ENCODE results near the gene CECR2.

CECR2 gene

DNA sequence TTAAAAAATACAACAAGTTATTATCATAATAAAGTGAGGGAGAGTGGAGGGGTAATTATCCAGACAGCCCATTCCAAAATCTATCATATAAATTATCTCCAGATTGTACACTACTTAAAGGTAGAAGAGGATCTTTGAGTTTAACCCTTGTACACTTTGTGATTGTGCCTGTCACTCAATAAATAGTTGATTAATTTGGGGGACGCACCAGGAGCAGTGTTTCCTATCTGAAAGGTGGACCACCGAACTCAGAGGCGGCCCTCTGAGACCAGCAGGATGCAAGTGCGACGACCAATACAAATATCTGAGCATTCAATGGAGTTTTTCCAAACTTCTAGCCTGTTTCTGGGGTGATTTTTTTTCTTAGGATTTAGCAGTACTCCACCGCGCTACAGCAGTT is 1.1 kb upstream of the CECR2 start:
- DNase-seq (ENCODE audit: low read depth), result no peak

DNA sequence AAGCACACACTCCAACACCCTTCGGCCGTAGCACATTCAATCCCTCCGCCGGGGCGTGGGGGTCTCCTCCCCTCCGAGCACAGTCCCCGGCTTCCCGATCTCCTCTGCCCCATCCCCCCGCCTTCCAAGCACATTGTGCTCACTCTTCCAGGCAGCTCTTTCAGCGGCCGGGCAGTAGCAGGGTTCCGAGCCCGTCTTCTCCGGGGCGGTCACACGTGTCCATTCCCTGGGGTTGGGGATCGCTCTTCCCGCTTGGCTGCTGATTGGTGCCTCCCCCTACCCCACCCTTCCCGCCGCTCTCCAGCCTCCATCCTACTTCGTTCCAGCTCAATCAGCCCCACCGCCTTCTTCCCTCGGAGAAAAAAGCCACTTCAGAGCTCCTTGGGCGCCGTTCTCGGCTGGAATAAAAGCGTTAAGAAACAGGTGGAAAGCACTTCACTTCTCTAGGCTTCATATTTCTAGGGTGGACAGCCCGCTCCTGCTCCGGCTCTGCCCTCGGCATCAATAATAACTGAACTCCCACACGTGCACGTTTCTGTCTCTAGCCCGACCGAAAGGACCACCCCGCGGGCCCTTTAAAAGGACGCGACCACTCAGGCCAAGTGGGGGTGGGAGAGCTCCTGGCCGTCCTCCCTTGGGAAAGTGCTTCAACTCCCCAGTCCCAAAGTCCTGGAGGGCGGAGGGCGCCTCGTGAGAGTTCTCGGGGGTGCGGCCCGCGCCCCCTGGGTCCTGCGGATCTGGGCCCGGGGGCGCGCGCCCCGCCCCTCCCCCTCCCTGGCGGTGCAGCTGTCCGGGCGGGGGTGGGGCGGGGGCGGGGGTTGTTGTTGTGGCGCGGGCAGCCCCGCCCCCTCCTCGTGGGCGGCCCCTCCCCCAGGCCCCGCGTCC is 464 bp upstream of the CECR2 start:
- no peak for DNase-seq (ENCODE audit: low read depth)

DNA sequence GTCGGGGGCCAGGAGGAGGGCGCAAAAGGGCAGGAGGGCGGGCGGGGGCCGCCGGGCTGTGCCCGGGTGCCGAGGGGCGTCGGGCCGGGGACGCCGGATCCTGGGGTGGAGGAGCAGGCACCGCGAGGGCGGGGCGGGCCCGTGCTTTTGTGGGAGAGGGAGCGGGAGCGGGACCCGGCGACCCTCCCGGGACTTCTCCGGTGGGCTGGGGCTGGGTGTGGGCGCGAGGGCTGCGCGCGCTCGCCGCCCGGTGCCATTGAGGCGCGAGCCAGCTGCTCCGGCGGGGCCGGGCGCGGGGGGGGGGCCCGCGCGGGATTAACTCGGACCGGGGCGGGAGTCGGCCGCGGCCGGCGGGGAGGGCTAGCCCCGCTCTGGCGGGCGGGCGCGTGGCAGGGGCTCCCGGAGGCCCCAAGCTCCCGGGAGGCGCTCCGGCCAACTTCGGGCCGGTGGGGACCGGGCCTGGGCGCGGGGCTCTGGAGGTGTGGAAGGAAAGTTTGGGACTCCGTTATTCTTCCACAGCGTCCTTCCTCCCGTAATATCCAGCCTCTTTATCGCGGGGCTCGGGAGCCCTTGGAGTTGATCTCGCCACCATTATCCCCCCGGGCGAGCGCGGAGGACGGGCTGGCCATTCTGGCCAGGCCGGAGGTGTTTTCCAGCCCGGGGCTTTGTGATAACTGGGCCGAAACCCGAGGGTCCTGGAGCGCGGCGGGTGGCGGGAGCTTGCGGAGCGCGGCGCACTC is 936 bp downstream of the CECR2 start:
- DNase-seq (ENCODE audit: low read depth), result no peak

DNA sequence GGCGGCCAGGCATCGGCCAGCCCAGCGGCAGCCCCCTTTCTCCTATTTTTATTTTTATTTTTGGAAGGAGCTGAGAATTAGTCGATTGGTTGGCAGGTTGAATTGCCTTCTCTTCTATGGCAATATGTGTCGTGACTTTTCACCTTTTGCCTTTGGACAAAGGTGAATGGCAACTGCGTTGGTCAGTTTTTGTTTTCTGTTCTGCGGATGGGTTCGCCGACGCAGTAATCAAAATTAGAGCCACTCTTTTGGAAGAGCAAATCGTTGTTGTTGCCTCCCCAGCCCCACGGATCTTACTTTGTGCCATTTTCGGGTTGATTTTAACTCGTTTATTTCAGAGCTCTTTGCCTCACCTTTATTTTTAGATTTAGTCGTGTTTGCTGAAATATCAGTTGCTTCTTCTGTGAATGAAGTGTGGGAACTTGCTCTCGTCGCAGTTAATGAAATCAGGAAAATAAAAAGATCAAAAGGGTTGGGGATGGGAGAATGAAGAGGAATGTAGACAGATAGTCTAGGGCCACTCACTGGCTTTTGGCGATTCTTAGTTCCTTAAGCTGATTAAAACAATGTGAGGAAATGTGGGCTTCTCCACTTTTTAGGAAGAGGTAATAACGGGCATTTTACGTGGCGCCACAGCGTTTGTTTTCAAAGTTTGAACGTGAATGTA is 1.6 kb downstream of the CECR2 start:
- no peak for DNase-seq (ENCODE audit: low read depth)

DNA sequence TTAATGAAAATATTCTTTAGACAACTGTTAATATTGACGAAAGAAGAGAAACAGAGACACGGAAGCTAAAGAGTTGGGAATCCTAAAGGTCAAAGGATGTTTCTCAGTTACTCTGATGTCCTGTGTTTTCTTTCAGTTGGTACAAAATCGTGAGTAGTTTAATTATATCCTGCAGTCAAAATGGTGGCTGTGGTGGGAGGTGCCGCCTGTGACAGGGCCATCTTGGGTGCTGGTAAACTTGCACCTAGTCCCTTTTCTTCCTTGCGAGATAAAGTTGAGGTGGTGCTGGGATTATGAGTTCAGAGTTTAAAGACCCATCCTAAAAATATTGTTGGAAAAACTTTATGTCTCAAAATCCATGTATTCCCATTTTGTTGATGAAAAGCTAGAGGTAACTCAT is 2.2 kb downstream of the CECR2 start:
- DNase-seq (ENCODE audit: low read depth), result no peak

DNA sequence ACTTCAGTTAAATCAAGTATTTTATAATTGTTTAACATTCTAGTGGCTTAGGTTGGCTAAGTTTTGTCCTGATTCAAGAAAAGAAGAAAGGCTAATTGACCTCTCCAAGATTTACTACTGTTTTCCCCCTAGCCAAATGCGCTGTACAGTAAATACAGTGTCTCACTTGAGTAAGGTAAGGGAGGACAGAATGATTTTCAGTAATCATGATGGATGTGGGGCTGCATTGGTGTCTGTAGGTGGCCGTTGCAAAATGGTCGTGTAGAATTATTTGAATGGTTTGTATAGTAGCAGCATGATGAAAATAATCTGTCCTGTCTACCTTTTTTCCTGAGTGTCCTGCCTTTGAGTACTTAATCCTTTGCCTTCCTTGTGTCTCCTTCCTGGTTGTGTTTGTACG is 4.6 kb downstream of the CECR2 start:
- DNase-seq (ENCODE audit: low read depth), result no peak

DNA sequence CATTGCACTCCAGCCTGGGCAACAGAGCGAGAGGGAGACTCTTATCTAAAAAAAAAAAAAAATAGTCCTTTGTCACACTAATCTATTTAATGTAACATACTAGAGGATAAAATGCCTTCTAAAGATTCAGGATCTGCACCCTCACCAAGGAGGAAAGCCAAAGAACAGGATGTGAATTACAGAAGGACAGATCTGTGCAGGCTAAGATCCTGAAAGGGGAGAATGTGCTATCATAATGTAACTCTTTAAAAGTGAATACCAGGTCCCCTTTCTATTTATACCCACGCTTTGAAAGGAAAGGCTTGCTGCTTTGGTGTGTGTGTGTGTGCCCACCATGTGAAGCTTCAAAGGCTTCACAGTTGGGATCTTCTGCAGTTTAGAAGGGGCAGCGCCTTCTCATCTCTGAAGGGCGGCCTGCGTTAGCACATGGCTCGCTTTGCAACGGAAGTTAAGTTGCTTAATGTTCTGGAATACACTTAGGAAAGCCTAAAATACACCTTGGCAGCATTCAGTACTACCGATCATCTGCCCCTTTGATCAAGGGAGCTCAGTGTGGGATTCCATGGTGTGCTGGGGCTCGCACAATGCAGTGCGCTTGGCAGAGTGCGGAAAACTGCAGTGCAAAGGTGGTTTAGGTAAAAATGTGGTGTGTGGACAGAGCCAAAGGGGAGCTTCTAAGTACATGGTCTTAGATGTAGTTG is 6.8 kb downstream of the CECR2 start:
- DNase-seq (ENCODE audit: low read depth), result no peak

DNA sequence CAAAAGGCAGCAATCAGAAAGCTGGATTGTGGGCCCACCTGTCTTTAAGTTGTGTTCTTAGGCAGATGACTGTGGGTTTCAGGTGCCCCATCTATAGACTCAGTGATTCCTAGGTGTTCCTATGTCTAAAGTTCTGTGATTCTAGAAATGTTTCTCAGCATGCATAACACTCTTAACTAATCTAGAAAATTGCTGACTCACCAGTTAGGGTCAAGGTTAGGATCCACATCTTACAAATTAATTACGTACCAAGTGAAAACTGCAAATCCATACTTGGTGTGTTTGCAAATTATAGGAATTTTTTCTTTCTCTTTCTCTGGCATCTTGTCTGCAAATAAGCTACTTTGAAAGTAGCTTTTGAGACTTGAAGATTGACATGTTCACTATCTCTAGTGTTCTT is 7.7 kb downstream of the CECR2 start:
- no peak for DNase-seq (ENCODE audit: low read depth)

DNA sequence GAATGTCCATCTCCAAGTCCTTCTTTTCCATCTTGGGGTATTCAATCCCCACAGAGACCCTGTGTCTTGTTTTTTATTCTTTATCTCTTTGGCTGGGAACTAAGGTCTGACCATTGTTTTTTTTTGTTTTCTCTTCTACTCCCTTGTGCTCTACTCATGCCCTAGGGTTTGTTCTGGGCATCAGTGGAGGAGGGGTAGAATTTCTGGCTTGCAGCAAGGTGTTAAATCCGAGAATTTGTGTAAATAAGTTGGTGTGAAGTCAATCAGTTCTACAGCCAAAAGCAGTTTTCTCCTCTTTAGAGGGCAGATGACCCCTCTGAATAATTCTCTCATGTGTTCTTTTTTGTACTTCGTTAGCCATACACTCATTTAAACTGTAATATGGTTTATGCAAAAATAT is 10.7 kb downstream of the CECR2 start:
- no peak for DNase-seq (ENCODE audit: low read depth)

DNA sequence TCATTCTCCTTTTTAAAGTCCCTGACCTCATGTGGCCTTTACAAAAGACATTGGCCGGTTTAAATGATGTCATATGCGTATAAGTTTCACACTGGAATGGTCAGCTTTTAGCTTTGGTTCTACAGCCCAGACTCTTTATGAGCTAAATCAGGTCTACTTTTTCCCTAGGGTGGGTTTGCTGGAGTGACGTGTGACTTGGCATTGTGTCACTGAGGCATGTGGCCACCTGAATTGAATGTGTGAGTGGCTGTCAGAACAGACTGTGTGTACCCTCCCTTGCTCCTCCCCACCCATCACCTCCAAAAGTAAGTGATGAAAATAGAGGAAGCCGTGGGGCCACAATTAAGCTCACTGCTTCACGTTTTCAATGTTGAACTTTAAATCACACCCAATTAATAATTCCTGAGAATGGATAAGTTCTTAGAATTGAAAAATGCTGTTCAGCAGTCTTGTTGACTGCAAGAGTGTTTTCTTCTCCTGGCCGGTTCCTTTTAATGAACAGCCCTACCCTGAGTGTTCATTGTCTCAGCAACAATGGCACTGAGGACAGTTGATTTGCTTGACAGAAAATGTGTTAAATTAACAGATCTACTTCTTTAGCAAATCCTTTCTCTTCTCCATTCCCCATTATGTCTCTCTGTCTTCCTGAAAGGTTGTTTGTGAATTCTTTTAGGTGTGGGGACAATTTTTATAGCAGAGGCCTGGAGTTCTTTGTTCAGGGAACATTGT is 11.3 kb downstream of the CECR2 start:
- no peak for DNase-seq (ENCODE audit: low read depth)

DNA sequence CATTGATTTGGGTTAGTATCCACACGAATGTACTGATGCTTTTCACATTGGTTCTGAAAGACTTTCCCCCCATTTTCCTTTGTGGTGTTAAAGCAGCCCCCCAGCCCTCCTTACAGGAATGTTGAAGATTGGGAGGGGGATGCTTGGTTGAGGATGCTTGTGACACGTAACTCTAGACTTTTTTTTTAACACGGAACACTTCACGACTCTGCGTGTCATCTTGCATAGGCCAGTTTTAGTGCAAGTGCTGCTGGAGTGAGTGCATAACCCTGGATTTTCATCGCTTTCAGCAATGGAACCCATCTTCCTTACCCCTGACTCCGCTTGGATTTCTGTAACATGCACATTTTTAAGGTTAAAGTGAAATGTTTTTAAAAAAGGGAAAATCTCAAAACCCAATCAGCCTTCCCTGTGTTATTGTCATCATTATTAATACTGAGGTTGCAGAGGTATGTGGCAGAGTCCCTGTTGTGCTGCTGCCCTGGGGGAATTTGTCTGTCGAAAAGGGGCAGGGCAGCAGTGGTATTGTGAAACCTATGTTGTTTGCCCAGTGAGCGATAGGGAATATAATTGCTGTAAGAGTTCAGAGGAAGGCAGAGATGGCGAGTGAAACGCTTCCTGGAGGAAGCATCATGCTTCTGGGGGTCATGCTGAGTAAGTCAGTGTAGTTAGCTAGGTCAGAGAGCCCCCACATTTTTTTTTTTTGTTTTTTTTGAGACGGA is 12.1 kb downstream of the CECR2 start:
- DNase-seq (ENCODE audit: low read depth), result no peak

DNA sequence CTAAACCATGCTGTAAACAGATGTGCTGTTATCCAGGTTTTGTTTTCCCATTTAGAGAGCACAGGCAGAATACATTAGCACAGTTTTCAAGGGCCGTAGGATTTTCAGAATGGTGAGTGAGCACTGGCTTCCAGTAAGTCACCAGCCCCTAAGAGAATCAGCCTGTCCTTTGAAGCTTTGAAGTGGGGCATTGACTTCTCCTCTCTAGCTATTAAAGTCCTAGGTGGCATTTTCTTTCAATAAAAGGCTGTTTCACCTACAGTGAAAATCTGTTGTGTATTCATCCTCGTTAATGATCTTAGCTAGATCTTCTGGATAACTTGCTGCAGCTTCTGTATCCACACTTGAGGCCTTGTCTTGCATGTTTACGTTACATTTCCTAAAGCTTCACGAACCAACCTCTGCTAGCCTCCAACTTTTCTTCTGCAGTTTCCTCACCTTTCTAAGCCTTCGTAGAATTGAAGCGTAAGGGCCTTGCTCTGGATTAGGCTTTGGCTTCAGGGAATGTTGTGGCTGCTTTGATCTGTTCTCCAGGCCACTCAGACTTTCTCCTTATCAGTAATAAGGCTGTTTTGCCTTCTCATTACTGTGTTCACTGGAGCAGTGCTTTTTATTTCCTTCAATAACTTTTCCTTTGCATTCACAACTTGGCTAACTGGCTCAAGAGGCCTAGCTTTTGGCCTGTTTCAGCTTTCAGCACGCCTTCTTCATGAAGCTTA is 15.5 kb downstream of the CECR2 start:
- DNase-seq (ENCODE audit: low read depth), result no peak

DNA sequence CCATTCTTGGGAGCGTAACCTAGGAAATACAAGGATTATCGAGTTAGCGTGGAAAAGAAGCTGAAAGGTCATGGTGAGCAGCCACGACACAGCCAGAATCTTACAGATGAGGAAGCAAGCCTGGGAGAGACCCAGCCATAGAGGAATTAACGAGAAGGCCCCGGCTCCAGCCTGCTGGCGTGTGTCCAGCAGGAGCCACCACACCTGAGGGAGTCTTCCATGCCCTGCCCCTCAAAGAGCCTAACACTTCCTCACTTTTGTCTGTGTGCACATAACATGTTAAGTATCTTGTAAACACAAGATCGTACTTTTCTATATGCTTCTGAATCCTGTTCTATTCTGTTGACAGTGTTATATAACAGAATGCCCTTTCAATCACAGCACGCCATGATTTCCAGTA is 18.1 kb downstream of the CECR2 start:
- no peak for DNase-seq (ENCODE audit: low read depth)

DNA sequence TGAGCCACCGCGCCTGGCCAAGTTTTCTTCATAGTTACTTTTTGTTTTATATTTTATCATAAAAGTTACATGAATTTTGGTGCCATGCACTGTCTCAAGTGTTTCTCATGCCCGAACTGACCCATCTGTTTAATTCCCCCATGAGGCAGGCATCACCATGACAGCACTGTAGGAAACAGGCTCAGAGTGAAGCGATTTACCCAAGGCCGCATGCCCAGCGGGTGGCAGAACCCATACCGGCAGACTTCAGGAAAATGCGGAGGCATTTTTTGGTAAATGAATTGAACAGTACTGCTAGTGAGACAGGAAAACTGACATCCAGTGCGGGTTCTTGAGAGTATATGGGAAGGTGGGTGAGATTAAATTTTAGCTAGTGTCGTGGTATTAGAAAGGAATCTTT is 19.0 kb downstream of the CECR2 start:
- DNase-seq (ENCODE audit: low read depth), result no peak

DNA sequence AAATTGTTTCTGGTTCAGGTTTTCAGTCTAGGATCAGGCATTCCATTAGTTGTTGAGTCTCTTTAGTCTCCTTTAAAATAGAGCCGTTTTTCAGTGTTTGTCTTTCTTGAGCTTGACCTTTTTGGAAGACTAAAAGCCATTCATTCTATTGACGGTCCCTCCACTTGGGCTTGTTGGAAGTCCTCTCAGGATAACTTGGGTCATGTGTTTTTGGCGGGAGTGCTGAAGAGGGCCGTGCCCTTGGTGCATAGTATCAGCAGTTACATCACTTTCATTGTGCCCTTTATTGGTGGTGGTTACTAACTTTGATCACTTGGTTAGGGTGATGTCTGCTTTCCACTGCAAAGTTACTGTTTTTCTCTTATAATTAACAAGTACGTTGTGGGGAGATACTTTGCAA is 20.8 kb downstream of the CECR2 start:
- DNase-seq (ENCODE audit: low read depth), result no peak

DNA sequence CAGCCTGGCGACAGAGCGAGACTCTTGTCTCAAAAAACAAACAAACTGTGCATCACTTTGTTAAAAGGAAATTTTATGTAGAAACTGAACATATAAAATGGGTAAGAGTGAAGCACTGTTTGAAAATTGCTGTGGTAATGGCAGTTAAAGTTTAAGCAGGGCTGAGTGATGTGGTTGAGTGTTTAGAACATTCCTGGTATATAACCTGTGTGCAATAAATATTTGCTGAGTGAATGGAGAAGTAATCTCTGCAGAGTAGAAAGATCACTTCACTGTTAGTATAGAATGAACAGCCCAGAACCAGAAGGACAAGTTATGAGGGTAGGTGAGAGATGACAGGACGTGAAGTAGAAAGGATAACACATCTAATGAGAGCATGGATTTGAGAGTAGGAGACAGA is 27.3 kb downstream of the CECR2 start:
- DNase-seq (ENCODE audit: low read depth), result no peak

DNA sequence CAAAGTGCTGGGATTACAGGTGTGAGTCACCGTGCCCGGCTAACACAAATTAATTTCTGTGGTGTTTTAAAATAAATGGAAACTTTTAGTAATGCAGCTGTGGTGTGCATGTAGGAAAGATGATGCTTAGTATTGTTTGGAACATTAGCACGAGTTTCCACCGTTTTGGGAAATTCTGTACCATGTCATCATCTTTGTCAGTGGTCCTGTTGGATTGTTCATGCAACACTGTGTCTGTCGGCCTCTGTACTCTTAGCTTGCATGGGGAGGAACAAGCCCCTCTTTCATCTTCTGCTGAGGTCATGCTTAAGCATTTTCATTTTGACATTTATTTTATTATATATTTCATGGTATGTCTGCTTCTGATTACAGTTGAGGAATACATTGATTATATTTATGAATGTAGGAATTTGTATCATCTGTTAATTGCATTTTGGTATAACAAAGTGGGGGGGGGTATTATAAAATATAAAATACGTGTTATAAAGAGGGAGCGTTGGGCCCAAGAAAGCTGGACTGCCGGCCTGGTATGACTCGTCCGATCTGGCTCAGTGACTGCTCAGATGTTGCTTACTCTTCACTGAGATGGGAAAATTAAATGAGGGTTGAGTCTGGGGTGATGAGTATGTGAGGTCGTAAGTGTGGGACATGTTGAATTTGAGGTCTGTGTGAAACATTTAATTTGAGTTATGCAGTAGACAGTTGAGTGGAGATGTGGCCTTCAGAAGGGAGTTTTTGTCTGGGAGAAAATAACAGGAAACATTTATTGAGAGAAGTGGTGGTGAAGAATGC is 28.7 kb downstream of the CECR2 start:
- DNase-seq (ENCODE audit: low read depth), result no peak

DNA sequence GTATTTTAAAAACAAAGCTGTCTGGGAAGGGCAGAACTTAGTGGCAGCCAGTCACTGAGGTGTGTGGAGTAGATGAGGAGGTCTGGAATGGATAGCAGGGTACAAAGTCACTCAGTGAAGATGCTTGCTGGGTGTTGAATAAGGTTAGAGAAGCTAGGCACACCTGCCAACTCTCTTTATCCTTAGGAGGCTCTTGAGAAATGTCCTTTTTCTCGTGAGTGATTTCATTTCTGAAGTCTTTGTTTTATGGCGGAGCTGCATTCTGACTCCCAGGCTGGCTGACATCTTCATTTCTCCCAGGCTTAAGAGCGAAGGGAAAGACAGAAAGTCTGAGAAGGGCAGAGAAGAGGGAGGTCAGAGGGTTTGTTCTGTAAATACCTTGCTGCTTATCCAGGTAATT is 31.0 kb downstream of the CECR2 start:
- DNase-seq (ENCODE audit: low read depth), result no peak

DNA sequence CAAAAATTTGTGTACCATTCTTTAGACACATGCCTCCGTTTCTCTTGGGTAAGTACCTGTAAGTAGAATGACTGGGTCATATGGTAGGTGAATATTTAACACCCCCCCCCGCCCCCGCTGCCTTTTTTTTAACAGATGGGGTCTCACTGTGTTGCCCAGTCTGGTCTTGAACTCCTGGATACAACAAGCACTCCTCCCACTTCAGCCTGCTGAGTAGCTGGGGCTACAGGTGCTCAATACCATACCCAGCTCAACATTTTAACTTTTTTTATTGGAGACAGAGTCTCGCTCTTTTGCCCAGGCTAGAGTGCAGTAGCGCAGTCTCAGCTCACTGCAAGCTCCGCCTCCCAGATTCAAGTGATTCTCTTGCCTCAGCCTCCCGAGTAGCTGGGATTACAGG is 32.5 kb downstream of the CECR2 start:
- DNase-seq (ENCODE audit: low read depth), result no peak

DNA sequence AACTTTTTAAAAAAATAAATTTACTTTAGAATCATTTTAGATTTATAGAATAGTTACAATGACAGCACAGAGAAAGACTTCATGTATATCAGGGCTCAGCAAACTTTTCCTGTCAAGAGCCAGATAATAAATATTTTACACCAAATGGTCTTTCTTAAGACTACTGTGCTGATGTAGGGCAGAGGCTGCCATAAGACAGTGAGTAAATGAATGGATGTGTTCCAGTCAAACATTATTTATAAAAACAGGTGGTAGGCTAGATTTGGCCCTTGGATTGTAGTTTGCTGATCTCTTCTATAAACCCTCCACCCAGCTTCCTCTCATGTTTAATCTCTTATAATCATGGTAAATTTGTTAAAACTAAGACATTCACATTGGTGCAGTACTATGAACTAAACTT is 33.0 kb downstream of the CECR2 start:
- DNase-seq (ENCODE audit: low read depth), result no peak
